ENCODE measurements around the gene TNFRSF19. TPM values are rescaled to one million over a fixed set of nuclear protein-coding genes. Genes with fewer than 3 reads are reported as not detected.

The TNFRSF19 gene
- total RNA-seq, 2 experiments from 2014 or later: not detected

- no peak for DNase-seq (ENCODE audit: low spot score)
- Histone ChIP-seq H2AFZ (ENCODE audit: low read length) (no peak overlapping the region), H3K36me3 (ENCODE audit: insufficient read depth, low read length) (no peaks in the 10 kb centered on the region), H3K4me3 (ENCODE audit: low read depth, low read length, poor library complexity, severe bottlenecking) (no peak overlapping the region), H3K9me3 (ENCODE audit: low read length) (no peaks in the 10 kb centered on the region), H3K79me2 (ENCODE audit: insufficient read depth, low read depth, low read length) (no peaks in the 10 kb centered on the region), H3K4me2 (ENCODE audit: low read length) (no peak overlapping the region), H4K20me1 (ENCODE audit: insufficient read depth, low read length) (no peaks in the 10 kb centered on the region), H3K27ac (ENCODE audit: low read depth, low read length, poor library complexity, severe bottlenecking) (no peak overlapping the region), H3K4me1 (ENCODE audit: insufficient read depth, low read length, poor library complexity, severe bottlenecking) (no peaks in the 10 kb centered on the region), H3K9me2 (ENCODE audit: insufficient read depth, low read length) (no peaks in the 10 kb centered on the region)
- no TSS peak for BruUV-seq (replicated peaks)
- ChIA-PET POLR2A (no interaction called here), CTCF (ENCODE audit: unreplicated experiment) (no interaction called here)
- intact Hi-C loops (cut with micrococcal nuclease; ENCODE audit: unreplicated experiment): no loop called here
- TF ChIP-seq CTCF (conservative IDR thresholded peaks at IDR 0.05; ENCODE audit: low read length) (no peak), EZH2phosphoT487 (IDR thresholded peaks at IDR 0.05; ENCODE audit: borderline replicate concordance, low read depth, low read length) (no peak)
Measured at GRCh38 chr13:23672616-23673015, 102.4 kb downstream of the TNFRSF19 start.

GRCh38 chr13:23673354-23673753 lies 103.1 kb downstream of the TNFRSF19 start:
- POLR2A ChIA-PET: no interaction called here

More at GRCh38 chr13:23673354-23673753, 103.1 kb downstream of the TNFRSF19 start:
- no peaks in the 10 kb centered on the region for H3K9me2 ChIP-seq (ENCODE audit: insufficient read depth, low read length)
- H3K9me3 ChIP-seq (ENCODE audit: low read length): no peaks in the 10 kb centered on the region
- H3K27ac ChIP-seq (ENCODE audit: low read depth, low read length, poor library complexity, severe bottlenecking): no peak overlapping the region
- BruUV-seq (replicated peaks): no TSS peak
- CTCF ChIA-PET (ENCODE audit: unreplicated experiment): no interaction called here
- no peaks in the 10 kb centered on the region for H4K20me1 ChIP-seq (ENCODE audit: insufficient read depth, low read length)
- no peaks in the 10 kb centered on the region for H3K79me2 ChIP-seq (ENCODE audit: insufficient read depth, low read depth, low read length)
- H3K4me2 ChIP-seq (ENCODE audit: low read length): no peak overlapping the region
- intact Hi-C loops (cut with micrococcal nuclease; ENCODE audit: unreplicated experiment): no loop called here
- DNase-seq (ENCODE audit: low spot score): no peak
- no peaks in the 10 kb centered on the region for H3K4me1 ChIP-seq (ENCODE audit: insufficient read depth, low read length, poor library complexity, severe bottlenecking)
- H3K36me3 ChIP-seq (ENCODE audit: insufficient read depth, low read length): no peaks in the 10 kb centered on the region
- no peak overlapping the region for H3K4me3 ChIP-seq (ENCODE audit: low read depth, low read length, poor library complexity, severe bottlenecking)
- H2AFZ ChIP-seq (ENCODE audit: low read length): no peak overlapping the region
- TF ChIP-seq CTCF (conservative IDR thresholded peaks at IDR 0.05; ENCODE audit: low read length): no peak
- no peak for TF ChIP-seq EZH2phosphoT487 (IDR thresholded peaks at IDR 0.05; ENCODE audit: borderline replicate concordance, low read depth, low read length)

All from OCI-LY7 (cell line).